ENCODE data around the gene CFAP210.

Gene CFAP210

GRCh38 chr2:169641464-169641863 lies 52.7 kb downstream of the CFAP210 start:
- H3K4me3 ChIP-seq (ENCODE audit: control insufficient read depth, low read depth, low read length), result no peak overlapping the region
- no peak for TF ChIP-seq CTCF (conservative IDR thresholded peaks at IDR 0.05; ENCODE audit: control insufficient read depth, insufficient read depth, low read depth, low read length)

DNA sequence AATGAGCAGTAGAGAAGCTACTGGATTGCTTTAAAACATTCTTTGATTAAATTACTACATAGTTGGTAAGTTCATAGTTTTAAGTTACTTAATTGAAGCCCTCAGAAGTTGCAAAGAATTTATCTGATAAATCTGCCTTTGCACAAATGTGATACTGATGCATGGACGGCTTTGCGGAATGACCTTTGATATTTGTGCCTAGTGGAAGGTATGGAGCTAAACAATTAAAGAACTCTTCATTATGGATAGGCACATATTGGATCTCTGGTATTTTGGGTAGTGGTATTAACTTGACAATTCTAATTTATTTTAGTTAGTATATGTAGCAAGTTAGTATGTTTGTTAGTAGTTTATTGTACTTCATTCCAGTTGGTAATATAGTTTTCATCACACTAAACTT lies 54.1 kb downstream of the CFAP210 start:
- DNase-seq (ENCODE audit: low read depth), result no peak
- TF ChIP-seq CTCF (conservative IDR thresholded peaks at IDR 0.05; ENCODE audit: control insufficient read depth, insufficient read depth, low read depth, low read length), result no peak
- no peak overlapping the region for H3K4me3 ChIP-seq (ENCODE audit: control insufficient read depth, low read depth, low read length)

More at GRCh38 chr2:169641464-169641863, 52.7 kb downstream of the CFAP210 start:
- DNase-seq (ENCODE audit: low read depth), result no peak

DNA sequence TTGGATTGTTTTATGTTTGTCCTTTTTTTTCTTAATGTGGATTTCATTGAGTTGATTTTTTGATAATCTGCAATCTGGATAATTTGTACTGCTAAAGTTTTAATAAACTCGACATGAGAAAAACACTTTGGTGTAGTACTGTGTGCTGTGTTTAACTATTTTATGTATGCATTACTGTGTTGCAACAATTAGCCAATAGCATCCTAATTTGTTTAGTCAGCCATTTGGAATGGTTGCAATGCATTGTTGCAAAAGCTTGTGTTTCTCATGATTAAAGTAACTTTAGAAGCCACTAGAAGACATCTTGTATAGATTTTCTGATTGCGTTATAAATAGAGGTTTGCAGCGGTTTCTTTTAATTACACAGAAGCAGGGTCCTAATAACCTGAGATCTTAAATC lies 56.6 kb downstream of the CFAP210 start:
- no peak overlapping the region for H3K4me3 ChIP-seq (ENCODE audit: control insufficient read depth, low read depth, low read length)
- no peak for TF ChIP-seq CTCF (conservative IDR thresholded peaks at IDR 0.05; ENCODE audit: control insufficient read depth, insufficient read depth, low read depth, low read length)
- DNase-seq (ENCODE audit: low read depth), result peak; percentile 78

DNA sequence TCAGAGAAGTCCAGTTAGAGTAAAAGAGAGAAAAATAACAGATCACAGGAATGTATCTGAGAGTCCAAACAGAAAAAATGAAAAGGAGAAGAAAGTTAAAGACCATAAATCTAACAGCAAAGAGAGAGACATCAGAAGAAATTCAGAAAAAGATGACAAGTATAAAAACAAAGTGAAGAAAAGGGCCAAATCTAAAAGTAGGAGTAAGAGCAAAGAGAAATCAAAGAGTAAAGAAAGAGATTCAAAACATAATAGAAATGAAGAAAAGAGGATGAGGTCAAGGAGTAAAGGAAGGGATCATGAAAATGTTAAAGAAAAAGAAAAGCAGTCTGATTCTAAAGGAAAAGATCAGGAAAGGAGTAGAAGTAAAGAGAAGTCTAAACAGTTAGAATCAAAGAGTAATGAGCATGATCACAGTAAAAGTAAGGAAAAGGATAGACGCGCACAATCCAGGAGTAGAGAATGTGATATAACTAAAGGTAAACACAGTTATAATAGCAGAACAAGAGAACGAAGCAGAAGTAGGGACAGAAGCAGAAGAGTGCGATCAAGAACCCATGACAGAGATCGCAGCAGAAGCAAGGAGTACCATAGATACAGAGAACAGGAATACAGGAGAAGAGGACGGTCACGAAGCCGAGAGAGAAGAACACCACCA lies 57.6 kb downstream of the CFAP210 start:
- DNase-seq (ENCODE audit: low read depth), result no peak
- TF ChIP-seq CTCF (conservative IDR thresholded peaks at IDR 0.05; ENCODE audit: control insufficient read depth, insufficient read depth, low read depth, low read length), result no peak
- no peak overlapping the region for H3K4me3 ChIP-seq (ENCODE audit: control insufficient read depth, low read depth, low read length)

DNA sequence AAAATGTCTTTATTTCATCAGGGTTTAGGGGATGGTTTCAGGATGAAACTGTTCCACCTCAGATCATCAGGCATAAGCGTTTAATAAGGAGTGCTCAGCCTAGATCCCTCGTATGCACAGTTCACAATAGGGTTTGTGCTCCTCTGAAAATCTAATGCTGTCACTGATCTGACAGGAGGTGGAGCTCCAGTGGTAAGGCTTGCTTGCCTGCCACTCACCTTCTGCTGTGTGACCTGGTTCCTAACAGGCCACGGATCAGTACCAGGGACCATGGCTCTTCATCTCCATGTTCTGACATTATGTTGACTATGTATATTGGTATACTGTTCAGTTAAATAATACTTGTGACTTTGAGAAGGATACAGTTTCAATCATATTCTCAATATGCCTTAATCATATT lies 68.4 kb downstream of the CFAP210 start:
- no peak overlapping the region for H3K4me3 ChIP-seq (ENCODE audit: control insufficient read depth, low read depth, low read length)
- no peak for DNase-seq (ENCODE audit: low read depth)
- no peak for TF ChIP-seq CTCF (conservative IDR thresholded peaks at IDR 0.05; ENCODE audit: control insufficient read depth, insufficient read depth, low read depth, low read length)

DNA sequence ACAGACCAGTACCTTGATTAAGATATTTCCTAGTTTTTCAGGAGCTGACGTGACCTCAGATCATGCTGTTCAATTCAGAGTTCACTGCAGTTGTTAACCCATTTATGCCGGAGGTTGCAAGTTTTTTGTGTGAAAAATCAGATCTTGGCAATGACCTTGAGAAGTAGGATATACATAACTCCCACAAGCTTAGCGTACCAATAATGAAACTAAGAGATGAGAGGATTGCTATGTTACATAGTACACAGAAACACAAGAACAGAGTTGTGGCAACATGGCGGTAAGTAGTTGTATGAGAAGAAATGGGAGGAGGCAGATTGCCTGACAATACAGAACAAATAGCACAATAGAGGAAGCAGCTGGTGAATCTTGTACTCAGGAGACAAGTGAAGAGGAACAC lies 71.0 kb downstream of the CFAP210 start:
- no peak for DNase-seq (ENCODE audit: low read depth)

More for the DNA sequence above, 71.0 kb downstream of the CFAP210 start:
- no peak overlapping the region for H3K4me3 ChIP-seq (ENCODE audit: control insufficient read depth, low read depth, low read length)
- TF ChIP-seq CTCF (conservative IDR thresholded peaks at IDR 0.05; ENCODE audit: control insufficient read depth, insufficient read depth, low read depth, low read length), result no peak
